Activated CD4-positive, alpha-beta T cell treated with anti-CD3 and anti-CD28 coated beads for 24 hours (primary cell): Measurements from ENCODE around the gene CORO6.

Experiments used
- DNase-seq, 2 donors: peaks; one replicate each; pipeline ENCODE4 v3.0.0-alpha.2; 2020; ENCODE audit warnings: low read depth in 2 of 2

The CORO6 gene

DNA sequence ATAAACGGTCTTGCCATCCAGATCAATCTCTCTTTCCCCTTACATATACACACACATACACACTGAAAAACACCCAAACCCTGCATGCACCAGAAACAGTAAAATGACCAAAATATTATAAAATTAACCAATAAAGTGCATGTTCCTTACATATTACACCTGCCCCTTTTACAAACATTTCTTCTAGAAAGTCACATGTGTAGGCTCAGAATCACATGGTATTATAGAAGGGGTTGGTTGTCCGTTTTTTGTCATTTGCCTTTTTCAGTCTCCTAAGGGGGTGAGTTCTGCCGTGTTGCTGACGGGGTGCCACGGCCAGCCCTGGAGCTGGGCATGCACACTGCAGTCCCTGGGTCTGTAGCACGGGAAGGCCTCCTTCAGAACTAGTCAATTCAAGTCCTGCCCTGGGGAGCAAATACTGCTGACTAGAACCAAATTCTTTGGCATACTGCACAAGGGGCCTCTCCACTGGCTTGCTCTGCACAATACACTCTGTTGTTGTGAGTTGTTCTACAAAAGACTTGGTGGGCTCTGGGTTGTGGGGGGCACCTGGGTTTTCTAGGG is 8.0 kb upstream of the CORO6 start:
- no peak for DNase-seq

DNA sequence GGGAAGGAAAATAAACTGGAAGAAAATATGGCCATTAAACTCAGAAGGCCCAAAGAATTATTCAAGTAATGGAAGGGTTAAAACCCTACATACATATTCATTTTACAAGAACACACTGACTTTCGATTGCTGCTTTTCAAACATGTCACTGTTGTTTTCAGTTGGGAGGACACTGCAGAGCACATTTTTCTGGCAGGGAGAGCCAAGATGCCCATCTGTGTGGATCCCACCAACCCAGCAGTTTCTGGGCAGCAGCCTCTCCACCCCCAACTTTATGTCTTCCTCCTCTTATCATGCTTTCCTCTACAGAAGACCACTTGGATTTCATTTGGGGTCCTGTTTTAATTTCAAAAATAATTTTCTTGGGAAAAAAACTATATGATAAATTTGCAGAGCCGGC is 7.1 kb upstream of the CORO6 start:
- DNase-seq = no peak

DNA sequence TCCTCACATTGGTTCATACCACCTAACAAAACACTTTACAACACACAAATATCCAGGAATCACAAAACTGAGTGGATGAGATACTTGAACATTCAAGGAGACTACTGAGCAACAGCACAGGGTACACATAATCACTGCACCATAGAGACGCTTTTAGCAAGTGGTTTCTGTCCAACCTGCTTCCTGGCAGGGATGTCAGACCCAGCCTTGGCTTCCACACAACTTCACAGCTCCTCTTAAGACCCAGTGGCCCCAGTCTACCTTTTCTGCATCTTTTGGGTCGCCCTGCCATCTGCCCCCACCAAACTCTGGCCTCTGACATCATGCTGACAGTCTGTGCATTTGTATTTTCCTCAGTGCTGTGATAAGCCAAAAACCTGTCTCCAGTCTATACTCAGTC is 5.9 kb upstream of the CORO6 start:
- no peak for DNase-seq

DNA sequence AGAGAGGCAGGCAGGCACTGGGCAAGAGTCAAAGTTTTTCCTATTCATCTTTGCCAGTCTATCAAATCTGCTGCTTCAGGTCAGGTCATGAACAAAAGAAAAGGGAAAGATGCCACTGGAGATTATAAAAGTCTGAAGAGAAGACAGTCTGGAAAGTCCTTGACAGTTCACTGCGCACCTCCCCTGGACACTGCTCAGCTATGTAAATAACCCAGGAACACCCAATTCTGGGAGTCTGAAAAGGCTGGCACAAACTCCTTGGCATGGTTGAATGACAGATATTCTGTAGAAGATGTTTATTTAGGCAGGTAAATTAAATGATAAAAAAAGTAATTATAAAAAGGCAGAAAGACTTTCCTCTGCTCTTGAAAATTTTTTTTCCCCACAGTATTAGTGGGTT is 5.2 kb upstream of the CORO6 start:
- DNase-seq = no peak

DNA sequence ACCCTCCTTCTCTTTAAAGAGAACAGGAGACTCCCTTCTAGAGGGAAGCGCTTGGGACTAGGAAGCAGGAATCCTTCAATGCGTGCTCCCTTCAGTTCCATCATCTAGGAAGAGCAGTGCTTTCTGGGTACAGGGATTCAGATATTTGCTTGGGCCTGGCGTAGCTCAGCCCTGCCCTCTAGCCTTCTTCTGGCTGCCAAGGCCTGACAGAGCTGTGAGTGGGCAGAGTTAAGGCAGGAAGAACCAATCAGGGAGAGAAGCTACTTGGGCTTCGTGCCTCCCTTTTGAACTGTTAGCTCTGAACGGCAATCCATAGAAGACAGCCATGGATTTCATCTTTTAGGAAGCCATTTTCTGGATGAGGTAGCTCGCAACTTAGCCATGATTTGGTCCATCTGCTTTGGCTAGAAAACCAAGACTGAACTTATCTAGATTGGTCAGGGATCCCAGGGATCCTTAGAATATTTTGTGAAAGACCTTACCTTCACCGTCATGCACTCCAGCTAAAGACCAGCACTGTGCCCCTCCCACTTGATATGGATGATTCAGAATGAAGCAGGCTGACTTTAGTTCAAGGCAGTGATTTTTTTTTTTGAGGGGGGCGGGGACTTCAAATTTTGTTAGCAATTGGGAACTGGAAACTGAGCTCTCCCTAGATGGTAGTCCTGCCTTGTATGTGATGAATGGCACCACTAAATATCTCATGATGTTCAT is 2.5 kb upstream of the CORO6 start:
- no peak for DNase-seq

DNA sequence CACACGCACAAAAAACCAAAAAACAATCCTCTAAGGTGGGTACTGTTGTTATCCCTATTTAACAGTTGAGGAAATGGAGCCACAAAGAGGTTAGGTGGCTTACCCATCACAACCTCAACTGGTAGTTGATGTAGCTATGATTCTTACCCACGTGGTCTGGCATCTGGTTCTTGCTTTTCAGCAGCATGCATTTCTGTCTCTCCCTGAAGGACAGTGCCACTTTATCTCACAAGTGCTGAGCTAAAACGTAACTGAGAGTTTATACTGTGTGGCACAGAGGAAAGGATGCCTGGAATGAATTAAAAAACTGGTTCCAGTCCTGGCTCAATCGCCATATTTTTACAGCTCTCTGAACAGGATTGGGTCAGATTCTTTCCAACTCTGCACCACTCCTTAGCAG is 1.9 kb upstream of the CORO6 start:
- DNase-seq = no peak

DNA sequence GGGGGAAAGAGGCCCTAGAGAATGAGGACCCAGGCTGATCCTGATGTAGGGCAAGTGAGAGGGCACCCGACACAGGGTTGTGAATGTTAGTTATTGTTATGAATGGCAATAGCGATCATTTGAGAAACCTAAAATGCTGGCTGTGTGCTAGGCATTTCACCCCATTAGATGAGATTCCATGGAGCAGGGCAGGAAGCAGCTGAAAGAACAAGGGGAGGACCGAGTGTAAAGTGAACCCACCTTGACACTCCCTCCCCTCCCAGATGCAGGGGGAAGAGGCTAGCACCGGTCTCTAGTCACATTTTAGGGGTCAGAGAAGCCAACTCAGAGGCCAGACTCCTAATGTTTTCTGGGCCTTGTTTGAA is 553 bp upstream of the CORO6 start:
- no peak for DNase-seq

DNA sequence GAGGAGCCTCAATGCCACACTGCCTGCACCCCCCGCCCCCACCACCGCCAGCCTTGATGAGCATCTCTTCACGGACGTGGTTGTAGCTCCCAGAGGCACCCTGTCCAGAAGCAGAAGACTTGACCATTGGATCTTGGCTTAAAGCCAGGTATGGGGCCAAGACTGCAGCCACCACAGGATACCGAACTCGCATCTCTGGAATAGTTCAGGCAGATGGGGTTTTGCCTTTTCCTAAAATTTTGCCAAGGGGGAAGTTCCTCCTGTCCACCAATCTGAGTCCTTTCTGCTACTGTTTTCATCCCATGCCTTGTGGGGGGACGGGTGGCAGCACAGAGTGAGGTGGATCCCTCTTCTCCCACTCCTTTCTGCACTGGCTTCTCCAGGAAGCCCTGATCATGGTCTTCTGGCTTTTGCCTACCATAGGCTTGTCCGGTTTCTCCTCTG is 939 bp downstream of the CORO6 start:
- no peak for DNase-seq

DNA sequence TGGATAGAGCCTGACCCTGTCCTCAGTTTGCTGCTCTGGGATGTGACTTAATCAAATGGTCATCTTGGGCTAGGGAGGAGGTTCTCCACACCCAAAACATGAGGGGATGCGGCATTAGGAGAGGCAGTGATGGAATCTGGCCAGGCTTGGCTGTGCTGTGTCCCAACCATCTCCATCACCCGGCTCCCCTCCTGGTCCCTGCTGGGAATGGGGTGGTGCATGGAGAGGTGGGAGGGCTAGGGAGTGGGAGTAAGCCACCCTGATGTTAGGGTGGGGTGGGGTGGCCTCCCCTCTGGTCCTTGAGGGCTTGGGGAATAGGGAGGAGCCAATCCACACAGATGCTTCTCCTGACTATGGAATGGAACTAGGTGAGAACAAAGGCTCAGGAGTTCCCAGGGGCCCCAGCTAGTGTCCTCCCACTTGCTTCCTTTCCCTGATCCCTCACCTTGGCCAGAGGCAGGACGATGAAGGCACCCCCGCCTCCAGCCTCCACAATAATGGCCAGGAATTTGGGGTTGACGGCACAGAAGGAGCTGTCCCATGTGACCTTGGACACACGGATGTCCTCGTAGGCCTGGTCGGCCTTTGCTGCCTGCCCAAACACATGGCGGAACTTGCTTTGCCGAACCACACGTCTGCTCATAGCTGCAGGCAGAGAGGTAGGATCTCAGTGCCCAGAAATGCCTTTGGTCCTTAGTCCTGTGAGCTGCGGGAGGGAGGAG is 1.8 kb downstream of the CORO6 start:
- DNase-seq = no peak

DNA sequence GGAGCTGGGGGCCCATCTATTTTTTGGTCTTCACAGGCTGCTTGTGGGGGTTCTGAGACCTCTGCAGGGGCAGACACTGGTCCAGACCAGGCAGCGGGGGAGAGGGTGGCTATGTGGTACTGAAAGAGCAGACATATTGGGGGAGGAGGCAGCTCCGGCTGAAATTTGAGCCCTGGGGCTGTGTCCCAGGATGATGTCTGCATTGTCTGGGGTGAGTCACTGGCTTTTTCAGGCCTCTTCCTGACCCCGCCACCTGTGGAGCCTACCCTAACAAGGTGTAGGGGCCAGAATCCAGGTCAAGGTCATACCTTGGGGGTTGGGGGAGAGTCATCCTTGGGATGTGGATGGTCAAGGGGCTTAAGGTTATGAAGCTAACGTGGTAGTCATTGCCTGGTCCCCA is 2.4 kb downstream of the CORO6 start:
- DNase-seq = no peak

DNA sequence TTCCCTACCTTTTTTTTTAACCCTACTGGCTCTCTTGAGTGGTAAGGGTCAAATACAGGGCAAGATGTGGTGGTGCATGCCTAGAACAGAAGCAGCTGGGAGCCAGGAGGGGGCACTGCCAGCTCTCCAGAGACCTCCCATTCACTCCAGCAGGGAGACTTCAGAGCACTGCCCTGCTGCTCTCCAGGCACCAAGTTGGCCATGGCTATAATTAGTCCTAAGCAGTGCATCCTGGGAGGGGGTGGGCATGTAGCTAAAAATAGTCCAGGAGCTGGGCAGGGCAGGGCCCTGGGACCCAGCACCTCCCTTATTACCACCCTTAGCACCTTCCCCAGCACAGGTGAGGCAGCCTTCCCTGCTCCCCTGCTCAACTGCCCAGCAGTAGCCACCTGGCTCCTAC is 3.5 kb downstream of the CORO6 start:
- DNase-seq = no peak

DNA sequence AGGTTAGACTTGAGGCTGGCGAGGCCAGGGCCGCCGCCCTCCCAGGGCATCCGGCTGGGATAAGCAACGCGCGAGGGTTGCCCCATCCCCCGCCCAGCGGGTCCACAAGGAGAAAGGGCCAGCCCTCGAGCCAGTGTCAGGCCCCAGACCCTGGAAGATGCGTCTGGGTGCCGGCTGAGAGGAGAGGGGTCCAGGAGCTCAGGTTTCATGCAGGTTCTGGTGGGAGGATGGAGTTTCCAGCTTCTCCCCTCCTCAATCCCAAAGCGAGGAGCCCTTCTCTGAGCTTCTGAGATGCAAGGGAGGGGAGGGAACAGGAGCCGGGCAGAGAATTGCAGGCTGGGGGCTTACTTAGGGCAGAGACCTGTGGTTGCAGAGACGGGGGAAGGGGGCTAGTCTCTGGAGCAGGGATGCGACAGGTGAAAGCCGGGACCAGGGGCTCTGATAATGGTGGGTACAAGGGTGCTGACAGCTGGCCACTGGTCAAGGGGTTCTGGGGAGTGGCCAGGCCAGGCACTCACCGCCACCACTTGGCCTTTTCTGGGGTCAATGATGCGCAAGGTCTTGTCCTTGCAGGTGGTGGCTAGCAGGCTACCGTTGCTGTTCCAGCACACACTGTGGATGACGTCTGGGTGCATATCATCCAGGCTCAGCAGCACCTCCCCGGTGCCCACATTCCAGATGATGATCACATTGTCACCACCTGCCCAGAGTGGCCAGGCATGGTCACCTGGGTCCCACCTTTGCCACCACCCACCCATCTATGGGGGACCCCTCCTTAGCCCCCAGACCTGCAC is 4.2 kb downstream of the CORO6 start:
- DNase-seq = no peak

DNA sequence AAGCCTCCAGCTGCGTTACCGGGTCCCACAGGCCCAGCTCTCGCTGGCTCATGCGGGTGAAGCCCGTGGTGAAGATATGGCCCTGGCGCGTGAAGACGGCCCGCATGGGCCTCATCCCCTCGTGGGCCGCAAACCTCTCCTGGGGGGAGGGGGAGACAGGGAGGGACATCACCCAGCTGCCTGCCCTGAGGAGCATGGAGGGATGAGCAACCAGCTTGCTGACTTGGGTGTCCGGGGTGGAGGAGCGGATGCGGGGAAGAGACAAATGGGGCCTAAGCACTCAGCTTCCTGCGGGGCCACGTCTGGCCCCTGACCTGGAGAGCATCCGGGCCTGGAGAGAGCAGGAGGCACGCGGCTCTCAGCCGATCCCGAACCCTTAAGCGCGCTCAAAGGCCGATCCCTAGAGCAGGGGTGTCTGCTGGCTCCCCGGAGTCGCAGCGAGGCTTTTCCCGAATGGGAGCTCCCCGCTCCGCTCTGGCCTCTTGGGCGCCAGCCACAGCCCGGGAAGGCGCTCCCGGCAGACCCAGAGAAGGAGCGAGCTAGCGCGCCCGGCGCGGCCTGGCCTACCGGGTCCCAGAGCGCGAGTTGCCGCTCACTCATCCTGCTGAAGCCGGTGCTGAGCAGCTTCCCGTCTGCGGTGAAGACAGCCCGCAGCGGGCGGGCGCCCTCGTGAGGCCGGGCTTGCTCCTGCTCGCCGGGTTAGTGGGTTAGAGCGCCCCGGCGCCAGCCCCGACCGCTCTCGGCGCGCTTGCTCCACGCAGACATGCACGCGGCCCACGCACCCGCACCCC is 5.0 kb downstream of the CORO6 start:
- peak; percentile 77 to 82 for DNase-seq

DNA sequence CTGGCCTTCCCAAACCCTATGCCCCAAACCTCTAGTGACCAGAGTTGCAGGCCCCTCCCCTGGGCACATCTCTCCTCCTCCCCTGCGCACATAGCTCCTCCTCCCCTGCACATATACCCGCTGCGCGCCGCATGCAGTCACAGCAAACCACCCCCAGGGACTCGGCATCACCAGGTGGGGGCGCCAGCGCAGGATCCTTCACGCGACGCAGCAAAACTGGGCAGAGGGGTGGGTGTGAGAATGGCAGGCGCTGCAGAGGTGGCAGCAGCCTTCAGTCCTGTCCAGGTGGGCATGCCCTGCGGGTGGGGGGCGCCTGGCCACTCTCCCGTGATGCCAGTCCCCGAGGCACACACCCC is 5.6 kb downstream of the CORO6 start:
- DNase-seq = peak; percentile 91 to 93

DNA sequence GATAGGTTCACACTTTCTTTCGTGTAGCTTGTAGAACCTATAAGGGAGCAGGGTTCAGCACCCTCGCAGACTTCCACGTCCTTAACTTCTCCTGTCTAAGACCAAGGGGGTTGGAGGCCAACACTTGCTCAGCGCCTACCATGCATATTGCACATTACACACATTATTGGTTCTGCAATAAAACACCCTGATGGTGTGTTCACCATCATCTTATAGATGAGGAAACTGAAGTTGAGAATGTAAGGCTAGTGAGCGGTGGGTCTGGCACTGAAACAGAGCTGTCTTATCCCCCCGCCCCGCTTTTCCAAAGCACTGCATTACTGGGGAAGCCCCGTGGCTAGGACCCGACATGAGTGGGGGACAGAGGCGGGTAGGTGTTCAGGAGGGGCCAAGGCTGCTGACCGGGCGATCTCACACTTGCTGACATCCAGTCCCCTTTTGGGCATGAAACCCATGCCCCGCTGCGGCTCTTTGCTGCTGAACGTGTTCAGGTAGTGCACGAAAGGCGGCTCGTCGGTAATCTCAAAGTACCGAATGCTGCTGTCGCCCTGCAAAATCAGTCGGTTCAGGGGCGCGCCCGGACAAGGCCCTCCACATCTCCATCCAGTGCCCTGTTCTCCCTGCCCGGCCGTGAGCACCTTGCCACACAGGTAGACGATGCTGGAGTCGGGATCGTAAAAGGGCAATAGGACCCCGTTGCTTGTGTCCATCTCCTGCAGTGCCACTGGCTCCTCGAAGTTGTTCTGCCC is 6.2 kb downstream of the CORO6 start:
- no peak for DNase-seq

DNA sequence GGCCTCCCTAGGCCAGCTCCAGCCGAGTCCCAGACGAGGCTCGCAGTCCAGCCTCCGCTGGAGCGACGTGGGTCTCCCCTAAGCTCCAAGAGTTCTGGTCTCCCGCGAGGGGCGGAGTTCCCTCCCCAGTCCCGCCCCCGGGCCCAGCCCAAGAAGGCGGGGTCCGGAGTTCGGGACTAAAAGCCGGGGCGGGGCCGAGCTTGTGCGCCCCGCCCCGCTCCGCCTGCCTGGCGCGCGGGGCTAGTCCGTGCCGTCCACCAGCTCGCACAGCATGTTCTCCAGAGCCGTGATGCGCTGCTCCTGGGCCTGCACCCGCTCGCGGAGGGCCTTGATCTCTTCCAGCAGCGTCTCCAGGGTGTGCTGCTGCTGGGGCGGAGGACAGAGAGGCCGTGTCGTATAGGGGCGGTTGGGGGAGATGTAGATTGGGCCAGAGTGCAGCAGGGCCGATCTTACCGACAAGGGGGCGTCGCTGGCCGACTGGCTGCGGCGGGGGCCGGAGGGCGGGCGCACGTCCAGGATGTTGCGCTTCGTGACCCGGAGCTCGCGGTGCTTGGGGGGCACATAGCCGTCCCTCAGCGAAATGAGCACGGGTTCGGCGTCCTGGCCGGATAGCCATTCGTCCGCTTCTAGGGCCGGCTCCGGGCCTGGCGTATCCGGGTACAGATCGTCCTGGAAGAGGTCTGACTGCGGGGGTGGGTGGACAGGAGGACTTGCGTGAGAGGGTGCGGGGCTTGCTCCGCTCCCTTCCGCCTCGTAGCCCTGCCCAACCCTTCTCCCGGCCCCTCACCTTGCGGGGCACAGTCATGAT is 7.0 kb downstream of the CORO6 start:
- peak; percentile 71 to 78 for DNase-seq

DNA sequence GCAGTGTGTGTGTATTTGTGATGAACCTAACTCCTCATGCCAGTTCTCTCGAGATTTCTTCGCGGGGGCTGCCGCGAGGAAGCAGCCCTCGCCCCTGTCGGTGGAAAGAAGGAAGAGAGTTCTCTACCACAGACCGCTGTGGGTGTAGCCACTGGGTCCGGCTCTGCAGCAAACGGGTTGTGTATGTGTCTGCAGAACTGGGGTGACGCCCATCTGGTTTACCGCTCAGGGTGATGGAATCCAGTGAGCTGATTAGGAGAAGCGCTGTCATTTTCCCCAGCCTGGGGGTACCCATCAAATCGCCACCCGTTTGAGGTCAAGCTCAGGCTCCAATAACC is 7.7 kb downstream of the CORO6 start:
- no peak for DNase-seq

DNA sequence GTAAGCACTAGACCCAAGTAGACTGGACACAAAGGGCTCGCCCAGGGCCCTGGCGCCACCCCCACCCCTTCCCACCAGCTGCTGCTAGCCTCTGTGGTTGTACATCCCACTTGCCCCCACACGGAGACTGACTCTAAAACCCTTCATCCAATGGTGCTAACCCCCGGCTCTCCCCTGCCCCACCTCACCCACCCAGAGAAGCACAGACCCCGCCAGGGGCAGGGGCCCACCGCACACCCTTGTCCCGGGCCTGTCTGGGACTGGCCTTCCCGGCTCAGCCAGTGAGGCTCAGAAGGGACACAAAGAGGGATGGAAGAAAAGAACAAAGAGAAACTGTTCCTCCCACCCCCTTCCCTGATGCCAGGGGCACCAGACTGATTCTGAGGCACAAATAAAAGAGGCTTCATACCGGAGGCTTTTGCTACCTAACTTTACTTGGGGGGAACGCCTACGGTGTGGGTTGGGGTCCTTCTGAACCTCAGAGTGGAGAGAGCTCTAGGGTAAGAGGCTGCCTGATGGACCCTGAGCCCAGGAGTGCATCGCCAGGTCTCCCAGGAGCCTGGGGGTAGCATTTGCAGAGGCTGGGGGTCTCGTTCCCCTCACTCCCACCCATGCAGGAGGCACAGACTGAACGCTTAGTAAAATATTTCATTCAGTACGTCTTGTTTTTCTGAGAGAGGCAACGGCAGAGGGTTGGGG is 8.2 kb downstream of the CORO6 start:
- no peak for DNase-seq

DNA sequence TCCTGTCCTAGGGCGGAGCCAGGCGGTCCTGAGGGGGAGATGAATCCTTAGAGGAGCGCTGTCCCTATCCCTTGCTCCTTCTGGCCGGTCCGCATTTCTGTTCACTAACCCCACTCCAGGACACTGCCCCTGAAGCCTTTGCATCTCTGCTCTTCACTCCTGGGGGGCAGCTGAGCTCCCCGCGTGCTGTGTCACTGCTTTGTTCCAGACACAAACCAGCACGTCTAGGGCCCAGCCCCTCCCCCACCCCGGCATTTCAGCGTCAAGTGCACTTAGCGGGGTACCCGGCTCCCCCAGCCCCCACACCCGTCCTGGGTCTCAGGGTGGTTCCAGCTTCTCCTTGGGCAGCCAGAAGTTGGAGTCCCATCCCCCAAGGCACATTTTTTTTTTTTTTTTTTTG is 8.9 kb downstream of the CORO6 start:
- DNase-seq = no peak

DNA sequence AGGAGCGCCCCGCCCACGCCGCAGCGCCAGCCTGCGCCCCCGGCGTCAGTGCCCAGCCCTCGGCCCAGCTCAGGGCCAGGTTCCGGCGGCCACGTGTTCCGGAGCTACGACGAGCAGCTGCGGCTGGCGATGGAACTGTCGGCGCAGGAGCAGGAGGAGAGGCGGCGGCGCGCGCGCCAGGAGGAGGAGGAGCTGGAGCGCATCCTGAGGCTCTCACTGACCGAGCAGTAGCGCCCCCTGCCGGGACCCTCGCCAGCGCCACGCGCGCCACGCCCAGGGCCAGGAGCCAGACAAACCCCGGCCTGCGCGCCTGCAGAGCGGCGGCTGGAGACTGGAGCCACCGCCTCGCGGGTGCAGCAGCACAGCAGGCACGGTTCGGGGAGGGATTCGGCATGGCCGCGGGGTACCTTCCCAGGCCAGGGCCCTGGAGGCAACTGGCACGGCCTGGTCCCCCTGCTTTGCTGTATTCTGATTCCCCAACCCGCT is 9.3 kb downstream of the CORO6 start:
- peak; percentile 94 to 97 for DNase-seq
